ENCODE measurements around the gene KLHL40.

GRCh38 chr3:42655980-42656679, 29.2 kb upstream of the KLHL40 start:
- TF ChIP-seq CTCF (conservative IDR thresholded peaks at IDR 0.05; ENCODE audit: low read depth, low read length), result no peak
- no peak for TF ChIP-seq EZH2 (IDR thresholded peaks at IDR 0.05; ENCODE audit: borderline replicate concordance, low read depth, low read length, poor library complexity, severe bottlenecking)
